Measurements from ENCODE around the gene PRKCE. TPM values are rescaled to one million over a fixed set of nuclear protein-coding genes. Genes with fewer than 3 reads are reported as not detected.

The PRKCE gene
- total RNA-seq, 1 experiment from 2014 or later = 14.8 TPM

- ChIA-PET POLR2A (no interaction called here), CTCF (no interaction called here), RAD21 (ENCODE audit: low non-redundant PET in 1 of 2, low total read pairs in 2 of 2, uncharacterized antibody in 2 of 2, unreplicated experiment in 2 of 2) (no interaction called here)
- H3K36me3 ChIP-seq (ENCODE audit: control insufficient read depth in 1 of 2, insufficient read depth in 2 of 2, low read length in 2 of 2) = no peaks in the 10 kb centered on the region
- no peaks in the 10 kb centered on the region for H4K20me1 ChIP-seq (ENCODE audit: insufficient read depth)
- no peaks in the 10 kb centered on the region for H3K4me1 ChIP-seq (ENCODE audit: control insufficient read depth in 1 of 2, insufficient read depth in 2 of 2, low read length in 2 of 2)
- H3K79me2 ChIP-seq (ENCODE audit: insufficient read depth, low read length) = no peaks in the 10 kb centered on the region
- BruUV-seq (replicated peaks) = no TSS peak
- no peak overlapping the region for H3K4me3 ChIP-seq (replicated peaks in 1 of 2; ENCODE audit: low read depth in 1 of 2, low read length in 2 of 2)
- no peak overlapping the region for H3K9ac ChIP-seq (ENCODE audit: low read length)
- H3K9me3 ChIP-seq (ENCODE audit: control insufficient read depth in 1 of 2, insufficient read depth in 1 of 2, low read depth in 1 of 2, low read length in 2 of 2) = no peaks in the 10 kb centered on the region
- H3K27ac ChIP-seq (ENCODE audit: low read depth, low read length) = no peak overlapping the region
- H3K9me2 ChIP-seq (ENCODE audit: insufficient read depth) = no peaks in the 10 kb centered on the region
- TF ChIP-seq ZNF274 (IDR thresholded peaks at IDR 0.05; ENCODE audit: low read depth, low read length) (no peak), POLR2AphosphoS5 (IDR thresholded peaks at IDR 0.05; ENCODE audit: low read depth, low read length) (no peak), EZH2 (IDR thresholded peaks at IDR 0.05) (no peak), ZBTB33 (IDR thresholded peaks at IDR 0.05; ENCODE audit: extremely low read depth, insufficient replicate concordance, low read length) (no peak), CBX3 (IDR thresholded peaks at IDR 0.05; ENCODE audit: low read depth) (no peak), SP1 (IDR thresholded peaks at IDR 0.05; ENCODE audit: low read depth) (no peak), SRF (IDR thresholded peaks at IDR 0.05; ENCODE audit: low read depth) (no peak), YY1 (IDR thresholded peaks at IDR 0.05; ENCODE audit: extremely low read depth, insufficient replicate concordance, low read depth, low read length) (no peak), JUND (IDR thresholded peaks at IDR 0.05) (no peak), TCF7L2 (IDR thresholded peaks at IDR 0.05; ENCODE audit: borderline replicate concordance, extremely low read depth, insufficient read depth, insufficient read length) (no peak), ZFX (IDR thresholded peaks at IDR 0.05) (no peak)
- TF ChIP-seq, protein P1, sequence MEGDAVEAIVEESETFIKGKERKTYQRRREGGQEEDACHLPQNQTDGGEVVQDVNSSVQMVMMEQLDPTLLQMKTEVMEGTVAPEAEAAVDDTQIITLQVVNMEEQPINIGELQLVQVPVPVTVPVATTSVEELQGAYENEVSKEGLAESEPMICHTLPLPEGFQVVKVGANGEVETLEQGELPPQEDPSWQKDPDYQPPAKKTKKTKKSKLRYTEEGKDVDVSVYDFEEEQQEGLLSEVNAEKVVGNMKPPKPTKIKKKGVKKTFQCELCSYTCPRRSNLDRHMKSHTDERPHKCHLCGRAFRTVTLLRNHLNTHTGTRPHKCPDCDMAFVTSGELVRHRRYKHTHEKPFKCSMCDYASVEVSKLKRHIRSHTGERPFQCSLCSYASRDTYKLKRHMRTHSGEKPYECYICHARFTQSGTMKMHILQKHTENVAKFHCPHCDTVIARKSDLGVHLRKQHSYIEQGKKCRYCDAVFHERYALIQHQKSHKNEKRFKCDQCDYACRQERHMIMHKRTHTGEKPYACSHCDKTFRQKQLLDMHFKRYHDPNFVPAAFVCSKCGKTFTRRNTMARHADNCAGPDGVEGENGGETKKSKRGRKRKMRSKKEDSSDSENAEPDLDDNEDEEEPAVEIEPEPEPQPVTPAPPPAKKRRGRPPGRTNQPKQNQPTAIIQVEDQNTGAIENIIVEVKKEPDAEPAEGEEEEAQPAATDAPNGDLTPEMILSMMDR (IDR thresholded peaks at IDR 0.05 in 2 of 3, conservative IDR thresholded peaks at IDR 0.05 in 1 of 3; ENCODE audit: borderline replicate concordance in 1 of 3, insufficient read depth in 1 of 3, low read depth in 2 of 3, low read length in 2 of 3) = no peak
- TF ChIP-seq, protein P2, sequence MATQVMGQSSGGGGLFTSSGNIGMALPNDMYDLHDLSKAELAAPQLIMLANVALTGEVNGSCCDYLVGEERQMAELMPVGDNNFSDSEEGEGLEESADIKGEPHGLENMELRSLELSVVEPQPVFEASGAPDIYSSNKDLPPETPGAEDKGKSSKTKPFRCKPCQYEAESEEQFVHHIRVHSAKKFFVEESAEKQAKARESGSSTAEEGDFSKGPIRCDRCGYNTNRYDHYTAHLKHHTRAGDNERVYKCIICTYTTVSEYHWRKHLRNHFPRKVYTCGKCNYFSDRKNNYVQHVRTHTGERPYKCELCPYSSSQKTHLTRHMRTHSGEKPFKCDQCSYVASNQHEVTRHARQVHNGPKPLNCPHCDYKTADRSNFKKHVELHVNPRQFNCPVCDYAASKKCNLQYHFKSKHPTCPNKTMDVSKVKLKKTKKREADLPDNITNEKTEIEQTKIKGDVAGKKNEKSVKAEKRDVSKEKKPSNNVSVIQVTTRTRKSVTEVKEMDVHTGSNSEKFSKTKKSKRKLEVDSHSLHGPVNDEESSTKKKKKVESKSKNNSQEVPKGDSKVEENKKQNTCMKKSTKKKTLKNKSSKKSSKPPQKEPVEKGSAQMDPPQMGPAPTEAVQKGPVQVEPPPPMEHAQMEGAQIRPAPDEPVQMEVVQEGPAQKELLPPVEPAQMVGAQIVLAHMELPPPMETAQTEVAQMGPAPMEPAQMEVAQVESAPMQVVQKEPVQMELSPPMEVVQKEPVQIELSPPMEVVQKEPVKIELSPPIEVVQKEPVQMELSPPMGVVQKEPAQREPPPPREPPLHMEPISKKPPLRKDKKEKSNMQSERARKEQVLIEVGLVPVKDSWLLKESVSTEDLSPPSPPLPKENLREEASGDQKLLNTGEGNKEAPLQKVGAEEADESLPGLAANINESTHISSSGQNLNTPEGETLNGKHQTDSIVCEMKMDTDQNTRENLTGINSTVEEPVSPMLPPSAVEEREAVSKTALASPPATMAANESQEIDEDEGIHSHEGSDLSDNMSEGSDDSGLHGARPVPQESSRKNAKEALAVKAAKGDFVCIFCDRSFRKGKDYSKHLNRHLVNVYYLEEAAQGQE (IDR thresholded peaks at IDR 0.05; ENCODE audit: low read depth) = no peak
- DNase-seq (ENCODE audit: low read depth, low spot score) = no peak
- no peaks in the 10 kb centered on the region for H3K27me3 ChIP-seq (ENCODE audit: insufficient read depth, low read length)
- intact Hi-C loops (cut with micrococcal nuclease) = no loop called here
- H2AFZ ChIP-seq (ENCODE audit: low read depth, low read length, poor library complexity, severe bottlenecking) = no peak overlapping the region
- H3K4me2 ChIP-seq (ENCODE audit: low read length) = no peak overlapping the region
- ATAC-seq = no peak
Observed at GRCh38 chr2:46058140-46058539, 406.7 kb downstream of the PRKCE start.
